DMS79 (cell line): ENCODE results near the gene RAB11B.
A peak's percentile ranks its signal among the peaks of the same experiment; 100 is the strongest.
"Not testable (repeated sequence)": the region's sequence is repeated elsewhere in the genome, so short reads cannot be mapped to it uniquely, and the experiment has no call there.

Experiments used
- DNase-seq: peaks from one replicate; lab custom pipeline; 2025; lab: John Stamatoyannopoulos, UW

RAB11B gene

DNA sequence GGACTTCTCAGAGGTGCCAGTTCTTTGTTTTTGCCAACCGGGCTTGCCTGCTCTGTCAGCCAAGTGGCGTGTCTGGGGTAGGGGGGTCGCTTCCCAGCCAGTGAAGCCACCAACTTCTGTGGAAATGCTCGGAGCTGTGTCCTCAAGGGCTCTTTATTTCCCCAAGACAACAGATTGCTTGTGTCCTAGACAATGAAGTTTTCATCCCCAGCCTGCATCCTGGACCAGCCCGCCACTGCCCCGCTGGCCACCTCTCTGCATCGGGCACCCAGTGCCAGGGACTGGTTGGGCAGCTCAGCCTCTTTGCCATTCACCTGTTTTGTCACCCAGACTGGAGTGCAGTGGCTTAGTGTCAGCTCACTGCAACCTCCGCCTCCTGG is 3.7 kb downstream of the RAB11B start:
- DNase-seq = no peak

DNA sequence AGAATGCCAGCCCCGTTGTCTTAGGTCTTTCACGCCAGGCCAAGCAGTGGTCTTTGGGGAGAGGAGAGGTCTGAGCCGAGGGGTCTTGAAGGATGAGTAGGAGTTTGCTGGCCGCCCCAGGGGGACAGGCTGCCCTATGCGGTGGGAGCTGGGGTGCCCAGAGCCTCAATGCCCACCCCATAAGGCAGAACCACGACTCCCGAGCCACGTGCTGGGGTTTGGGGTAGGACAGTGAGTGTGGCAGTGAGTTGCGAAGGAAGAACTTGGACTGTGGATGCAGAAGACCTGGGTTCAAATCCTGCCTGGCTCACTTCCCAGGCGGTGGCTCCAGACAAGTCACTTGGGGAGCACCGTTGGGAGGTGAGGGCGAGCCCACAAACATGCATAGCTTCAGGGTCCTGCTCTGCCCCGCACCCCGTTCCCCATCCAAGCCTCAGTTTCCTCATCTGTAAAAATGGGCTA is 5.5 kb downstream of the RAB11B start:
- DNase-seq = no peak

DNA sequence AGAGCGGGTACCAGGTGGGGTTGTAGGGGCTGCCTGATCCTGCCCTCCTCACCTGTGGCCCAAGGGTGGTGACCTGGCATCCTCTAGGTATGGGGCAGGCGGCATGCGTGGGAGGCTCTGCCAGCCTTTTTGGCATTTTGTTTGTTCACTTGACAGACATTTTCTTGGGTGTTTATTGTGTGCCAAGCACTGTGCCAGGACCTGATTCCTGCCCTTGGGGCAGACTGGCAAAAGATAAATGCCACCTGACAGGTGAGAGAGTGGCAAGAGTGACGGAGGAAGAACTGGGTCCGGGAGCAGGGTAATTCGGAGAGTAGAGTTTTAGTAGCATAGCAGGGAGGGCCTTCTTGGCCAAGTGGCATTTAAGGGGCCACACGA is 6.0 kb downstream of the RAB11B start:
- DNase-seq = no peak

DNA sequence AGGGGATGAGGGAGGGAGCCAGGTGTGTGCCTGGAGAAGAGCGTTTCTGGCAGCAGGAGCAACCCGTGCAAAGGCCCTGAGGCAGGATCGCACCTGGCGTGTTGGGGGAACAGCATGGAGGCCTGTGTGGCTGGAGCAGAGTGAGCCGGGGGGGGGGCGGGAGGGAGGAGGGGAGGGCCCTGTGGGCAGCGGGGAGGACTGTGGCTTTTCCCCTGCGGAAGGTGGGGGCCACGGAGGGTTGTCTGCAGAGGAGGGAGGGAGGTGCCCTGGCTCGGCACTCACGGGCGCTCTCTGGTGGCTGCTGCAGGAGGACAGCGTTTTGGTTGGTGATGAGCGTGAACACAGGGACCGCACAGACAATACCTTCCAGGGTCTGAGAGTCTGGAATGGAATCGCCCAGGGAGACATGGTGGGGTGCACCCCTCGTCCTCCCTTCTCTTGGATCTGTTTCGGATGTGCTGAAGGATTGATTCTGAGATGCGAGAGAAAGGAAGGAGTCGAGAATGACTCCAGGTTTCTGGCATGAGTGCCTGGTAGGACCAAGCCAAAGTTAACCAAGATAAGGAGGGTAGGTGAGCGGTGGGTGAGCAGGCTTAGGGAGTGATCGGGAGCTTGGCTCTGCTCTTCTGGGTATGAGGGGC is 6.5 kb downstream of the RAB11B start:
- DNase-seq = no peak

DNA sequence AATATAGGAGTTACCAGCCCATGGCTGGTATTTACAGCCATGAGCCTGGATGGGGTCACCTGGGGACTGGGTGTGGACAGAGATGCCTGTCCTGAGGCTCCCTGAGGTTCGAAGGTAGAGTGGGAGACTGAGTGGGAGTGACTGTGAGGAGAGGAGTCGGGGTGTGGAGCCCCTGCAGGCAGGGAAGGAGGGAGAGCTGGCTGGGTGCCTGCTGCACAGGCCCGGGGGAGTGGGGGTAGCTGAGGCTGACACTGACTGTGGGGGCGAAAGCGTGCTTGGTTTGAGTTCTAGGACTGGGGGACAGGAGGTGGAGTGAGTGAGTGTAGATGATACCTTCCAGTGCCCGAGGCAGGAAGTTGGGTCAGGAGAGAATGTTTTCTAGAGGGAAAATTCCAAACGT is 7.1 kb downstream of the RAB11B start:
- no peak for DNase-seq

DNA sequence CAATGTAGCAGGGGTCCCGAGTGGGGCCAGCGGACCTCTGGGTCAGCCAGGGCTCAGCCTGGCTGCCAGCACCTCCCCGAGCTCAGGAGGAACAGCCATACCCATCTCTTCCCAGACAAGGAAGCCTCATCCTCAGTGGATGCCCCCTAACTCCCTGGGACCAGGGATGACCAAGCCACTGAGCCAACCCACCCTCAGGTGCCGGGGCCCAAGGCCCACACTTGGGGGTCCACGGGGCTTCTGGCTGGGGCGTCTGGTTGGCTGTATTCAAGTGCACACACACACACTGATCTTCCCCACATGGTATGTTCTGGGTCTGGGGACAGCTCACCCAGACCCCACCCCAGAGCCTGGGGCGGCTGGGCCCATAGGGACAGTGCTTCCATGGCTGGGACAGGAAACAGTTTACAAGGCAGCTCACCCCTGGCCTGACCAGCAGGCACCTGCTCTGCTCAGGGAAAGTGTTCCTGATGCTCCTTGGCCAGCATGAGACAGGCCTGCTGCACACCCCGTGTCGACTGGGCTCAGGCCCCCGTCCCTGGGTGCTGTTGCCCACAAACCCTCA is 7.7 kb downstream of the RAB11B start:
- DNase-seq = no peak

DNA sequence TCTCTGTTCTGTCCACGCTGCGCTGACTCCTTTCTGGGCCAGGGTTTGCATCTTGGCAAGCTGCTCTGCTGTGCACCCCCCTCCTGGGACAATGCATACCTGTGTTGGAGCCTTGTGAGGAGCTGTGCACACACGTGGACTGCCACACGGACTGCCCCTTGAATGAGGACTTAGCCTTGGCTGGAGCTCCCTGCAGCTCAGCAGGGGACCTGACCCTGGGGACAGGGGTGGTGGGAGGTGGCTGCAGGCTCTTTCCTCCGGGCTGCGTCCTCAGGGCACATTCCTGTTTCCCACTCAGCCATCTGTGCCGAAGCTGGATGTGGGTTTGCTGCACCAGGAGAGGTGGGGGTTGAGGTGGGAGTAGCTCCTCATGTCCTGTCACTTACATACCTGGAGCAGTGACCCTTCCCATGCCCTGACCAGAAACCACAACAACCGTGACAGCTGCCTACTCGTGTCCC is 8.2 kb downstream of the RAB11B start:
- no peak for DNase-seq

DNA sequence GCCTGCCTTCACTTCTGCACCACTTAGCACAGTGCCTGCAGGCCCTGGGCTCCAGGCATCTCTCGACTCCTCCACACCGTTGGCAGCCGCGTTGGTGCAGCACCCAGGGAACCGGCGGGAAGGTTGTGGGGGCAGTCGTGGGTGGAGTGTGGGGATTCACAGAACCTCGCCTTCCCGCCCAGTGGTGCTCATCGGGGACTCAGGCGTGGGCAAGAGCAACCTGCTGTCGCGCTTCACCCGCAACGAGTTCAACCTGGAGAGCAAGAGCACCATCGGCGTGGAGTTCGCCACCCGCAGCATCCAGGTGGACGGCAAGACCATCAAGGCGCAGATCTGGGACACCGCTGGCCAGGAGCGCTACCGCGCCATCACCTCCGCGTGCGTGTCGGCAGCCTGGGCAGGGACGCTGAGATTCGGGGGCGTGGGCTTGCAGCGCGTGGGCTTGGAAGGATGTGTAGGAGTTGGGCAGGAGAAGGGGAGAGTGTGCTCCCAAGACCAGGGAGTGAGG is 9.6 kb downstream of the RAB11B start:
- no peak for DNase-seq

DNA sequence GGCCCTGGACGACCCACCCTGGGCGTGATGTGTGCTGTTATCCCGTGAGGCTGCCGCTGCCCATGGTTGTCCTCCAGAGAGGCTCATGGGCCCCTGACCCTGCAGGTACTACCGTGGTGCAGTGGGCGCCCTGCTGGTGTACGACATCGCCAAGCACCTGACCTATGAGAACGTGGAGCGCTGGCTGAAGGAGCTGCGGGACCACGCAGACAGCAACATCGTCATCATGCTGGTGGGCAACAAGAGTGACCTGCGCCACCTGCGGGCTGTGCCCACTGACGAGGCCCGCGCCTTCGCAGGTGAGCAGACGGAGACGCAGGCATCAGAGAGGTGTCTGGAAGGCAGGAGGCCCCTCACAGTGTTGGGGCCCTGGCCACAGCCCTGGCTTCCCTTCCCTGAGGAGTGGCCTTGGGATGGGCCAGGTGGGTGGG is 11.8 kb downstream of the RAB11B start:
- DNase-seq = no peak

DNA sequence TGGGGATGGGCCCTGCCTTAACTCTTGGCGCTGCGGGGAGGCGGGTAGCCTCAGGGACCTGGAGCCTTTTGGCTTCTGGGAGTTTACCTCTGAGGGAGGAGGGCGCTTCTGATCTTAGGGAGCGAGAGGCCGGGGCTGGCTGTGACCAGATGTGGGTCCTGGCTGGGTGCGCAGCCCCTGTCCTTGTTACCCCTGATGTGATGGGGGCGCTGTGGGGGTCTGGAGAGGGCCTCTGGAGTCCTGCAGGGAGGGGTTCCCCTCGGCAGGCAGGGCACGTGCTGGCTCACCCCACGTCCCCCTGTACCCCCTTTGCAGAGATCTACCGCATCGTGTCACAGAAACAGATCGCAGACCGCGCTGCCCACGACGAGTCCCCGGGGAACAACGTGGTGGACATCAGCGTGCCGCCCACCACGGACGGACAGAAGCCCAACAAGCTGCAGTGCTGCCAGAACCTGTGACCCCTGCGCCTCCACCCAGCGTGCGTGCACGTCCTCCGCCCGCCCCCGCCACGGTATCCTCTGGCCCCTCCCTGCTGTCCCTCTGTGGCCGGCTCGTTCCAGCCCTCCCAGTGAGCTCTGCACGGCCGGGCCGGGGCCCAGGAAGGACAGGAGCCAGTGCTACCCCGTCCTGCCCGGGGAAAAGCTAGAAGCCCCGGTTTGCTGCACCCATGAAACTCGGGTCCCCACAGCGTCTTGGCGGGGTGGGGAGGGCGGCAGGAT is 13.1 kb downstream of the RAB11B start:
- DNase-seq = no peak

DNA sequence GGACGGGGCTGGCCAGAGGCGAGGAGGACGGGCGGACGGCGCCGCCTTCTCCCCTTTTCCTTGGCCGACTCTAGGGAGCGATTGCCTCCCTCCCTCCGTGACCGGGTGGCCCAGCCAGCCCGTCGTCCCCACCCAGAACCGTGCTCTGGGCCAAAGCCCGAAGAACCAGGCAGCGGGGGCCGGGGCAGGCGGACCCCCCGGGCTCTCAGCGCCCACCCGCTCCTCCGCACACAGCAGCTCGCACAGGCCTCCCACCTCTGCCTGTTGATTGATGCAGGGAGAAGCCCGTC is 13.6 kb downstream of the RAB11B start:
- DNase-seq = no peak

DNA sequence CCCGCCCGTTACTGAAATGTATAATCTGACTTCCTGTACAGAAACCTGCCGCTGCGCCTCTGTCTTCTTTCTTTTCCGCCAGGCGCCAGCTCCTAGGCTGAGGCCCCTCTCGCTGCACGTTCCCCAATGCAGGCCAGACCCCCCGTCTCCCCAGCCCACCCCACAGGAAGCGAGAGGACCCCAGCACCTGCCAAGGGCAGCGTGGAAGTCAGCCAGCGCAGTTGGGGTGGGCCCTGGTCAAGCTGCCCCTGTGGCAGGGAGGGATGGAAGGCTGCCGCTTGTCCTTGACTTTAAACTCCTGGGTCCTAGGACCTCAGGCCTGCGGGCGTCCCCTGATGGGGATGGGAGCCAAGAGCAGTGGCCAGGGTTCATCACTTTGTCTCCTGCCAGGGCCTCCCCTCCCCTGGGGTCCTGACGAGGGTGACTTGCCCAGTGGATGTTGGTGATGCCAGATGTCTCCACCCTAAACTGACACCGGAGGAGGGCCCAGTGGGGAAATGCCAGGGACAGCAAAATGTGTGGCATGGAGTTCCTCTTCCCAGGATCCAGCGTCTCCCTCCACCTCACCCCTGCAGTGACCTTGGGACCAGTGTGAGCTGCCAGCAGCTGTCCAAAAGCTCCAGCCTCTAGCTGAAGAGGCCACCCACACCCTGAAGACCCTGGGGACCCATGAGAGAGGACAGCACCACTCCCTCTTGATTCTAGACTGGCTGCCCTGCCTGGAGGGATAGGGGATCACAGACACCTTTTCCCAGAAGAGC is 14.4 kb downstream of the RAB11B start:
- DNase-seq = no peak

DNA sequence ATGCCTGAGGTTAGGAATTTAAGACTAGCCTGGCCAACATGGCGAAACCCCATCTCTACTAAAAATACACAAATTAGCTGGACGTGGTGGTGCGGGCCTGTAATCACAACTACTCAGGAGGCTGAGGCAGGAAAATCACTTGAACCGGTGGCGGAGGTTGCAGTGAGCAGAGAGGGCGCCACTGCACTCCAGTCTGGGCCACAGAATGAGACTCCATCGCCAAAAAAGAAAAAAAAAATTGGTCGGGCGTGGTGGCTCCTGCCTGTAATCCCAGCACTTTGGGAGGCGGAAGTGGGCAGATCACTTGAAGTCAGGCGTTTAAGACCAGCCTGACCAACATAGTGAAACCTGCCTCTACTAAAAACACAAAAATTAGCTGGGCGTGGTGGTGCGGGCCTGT is 20.6 kb downstream of the RAB11B start:
- not testable (repeated sequence) for DNase-seq

DNA sequence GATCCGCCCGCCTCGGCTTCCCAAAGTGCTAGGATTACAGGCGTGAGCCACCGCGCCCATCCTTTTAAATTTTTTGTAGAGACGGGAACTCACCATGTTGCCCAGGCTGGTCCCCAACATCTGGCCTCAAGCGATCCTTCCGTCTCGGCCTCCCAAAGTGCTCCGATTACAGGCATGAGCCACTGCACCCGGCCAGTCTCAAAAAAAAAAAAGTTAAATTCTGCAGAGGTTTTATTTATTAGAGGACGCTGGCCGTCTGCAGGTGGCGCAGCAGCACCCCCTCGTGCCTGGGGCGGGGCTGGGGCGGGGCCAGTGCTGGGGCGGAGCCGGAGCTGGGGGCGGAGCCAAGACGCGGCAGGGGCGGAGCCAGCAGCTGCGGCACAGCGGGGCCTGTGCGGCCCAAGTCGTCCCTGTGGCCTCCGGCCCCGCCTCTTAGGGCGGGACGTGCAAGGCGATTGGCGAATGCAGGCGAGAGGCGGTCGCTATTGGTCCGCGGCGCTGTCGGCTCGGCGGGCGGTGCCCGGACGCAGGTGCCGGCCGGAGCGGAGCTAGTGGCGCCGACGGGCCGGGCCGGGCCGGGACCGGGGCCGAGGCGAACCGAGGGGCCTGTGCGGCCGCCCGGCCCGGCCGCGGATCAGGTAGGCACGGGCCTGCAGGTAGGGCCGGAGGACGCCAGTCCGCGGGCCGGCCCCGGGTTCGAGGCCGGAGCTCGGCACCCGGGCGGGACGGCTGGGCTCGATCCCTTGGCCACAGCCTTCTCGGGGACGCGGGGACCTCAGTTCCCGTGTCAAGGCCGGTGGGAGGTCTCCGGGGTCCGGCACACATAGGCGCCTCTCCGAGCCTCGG is 22.8 kb downstream of the RAB11B start, which contains the start of gene MARCHF2:
TSS of gene MARCHF2 (plus strand) at position 523 of the 846 bp plus-strand sequence. CDS start 8,536 bp downstream, outside the sequence.
- DNase-seq = peak; percentile 92

DNA sequence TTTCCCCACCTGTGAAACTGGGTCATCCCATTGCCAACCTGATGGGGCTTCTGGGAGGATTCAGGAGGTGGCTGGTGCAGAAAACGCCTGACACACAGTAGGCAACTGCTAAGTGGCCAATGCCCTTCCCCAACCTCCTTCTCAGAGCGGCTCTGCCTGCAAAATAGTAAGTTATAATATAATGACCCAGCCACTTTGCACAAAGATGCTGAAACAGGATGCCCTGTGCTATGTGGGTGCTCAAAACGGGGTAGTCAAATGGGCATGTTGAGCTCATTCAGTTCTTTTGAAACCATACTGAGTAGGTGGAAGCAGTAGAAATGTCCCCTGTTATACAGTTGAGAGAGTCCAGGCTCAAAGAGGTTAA is 23.5 kb downstream of the RAB11B start:
- no peak for DNase-seq

DNA sequence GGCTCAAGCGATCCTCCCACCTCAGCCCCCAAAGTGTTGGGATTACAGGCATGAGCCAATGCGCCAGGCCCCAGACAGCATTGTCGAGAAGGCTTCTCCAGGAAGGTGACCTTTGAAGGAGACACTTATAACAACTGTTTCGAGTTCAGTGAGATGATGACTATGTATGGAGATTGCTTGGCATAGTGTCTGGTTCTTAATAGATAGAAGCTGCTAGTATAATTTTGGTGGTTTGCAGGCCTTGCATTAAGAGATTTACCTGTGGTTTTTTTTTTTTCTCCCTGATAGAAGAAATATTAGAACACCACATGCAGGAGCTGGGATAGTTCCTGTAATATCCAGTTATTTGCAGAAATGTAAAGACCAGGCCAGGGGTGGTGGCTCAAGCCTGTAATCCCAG is 26.6 kb downstream of the RAB11B start:
- DNase-seq = no peak

DNA sequence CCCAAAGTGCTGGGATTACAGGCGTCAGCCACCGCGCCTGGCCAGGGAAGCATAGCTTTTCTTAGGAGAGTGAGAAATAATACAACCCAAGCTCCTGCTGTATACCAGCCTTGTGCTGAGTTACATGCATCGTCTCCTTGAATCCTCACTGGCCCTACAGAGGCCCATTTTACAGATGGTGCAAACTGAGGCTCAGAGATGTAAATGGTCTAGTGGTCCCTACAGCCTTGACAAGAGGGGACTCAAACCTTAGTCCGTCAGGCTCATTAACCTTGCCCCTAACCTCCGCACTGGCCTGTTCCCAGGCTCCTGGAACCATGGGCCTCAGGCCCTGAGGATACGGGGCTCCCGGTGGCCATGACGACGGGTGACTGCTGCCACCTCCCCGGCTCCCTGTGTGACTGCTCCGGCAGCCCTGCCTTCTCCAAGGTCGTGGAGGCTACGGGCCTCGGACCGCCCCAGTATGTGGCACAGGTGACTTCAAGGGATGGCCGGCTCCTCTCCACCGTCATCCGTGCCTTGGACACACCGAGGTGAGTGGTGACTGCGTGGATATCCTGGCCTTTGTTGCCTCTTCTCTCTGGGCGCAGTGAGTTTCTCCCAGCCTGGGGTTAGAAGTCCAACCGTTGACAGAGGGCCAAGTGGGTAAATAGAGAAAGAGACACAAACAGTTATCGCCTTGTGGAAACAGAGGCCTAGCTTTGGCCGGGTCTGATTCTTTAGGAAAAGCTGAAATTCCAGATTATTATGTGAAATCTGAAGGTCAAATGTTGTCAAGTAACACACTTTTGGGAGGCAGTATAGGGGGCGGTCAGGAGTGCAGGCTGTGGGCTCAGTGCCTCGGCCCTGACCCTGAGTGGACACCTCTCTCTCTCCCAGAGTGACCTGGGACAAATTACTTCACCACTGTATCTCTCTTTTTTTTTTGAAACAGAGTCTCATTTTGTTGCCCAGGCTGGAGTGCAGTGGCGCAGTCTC is 31.6 kb downstream of the RAB11B start:
- DNase-seq = no peak

DNA sequence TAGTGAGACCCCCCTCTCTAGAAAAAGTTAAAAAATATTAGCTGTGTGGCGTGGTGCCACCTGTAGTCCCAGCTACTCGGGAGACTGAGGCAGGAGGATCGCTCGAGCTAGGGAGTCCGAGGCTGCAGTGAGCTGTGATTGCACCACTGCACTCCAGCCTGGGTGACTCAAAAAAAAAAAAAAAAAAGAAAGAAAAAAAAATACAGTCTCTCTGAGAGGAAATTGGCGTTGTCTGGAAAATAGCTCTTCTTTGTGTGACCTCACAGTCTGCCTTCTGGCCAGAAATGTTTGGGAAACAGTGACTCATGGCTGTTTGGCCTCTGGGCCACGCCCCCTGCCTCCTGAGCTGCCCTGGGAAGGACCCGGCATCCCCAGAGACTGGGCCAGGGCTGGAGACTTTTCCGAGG is 33.7 kb downstream of the RAB11B start:
- no peak for DNase-seq

DNA sequence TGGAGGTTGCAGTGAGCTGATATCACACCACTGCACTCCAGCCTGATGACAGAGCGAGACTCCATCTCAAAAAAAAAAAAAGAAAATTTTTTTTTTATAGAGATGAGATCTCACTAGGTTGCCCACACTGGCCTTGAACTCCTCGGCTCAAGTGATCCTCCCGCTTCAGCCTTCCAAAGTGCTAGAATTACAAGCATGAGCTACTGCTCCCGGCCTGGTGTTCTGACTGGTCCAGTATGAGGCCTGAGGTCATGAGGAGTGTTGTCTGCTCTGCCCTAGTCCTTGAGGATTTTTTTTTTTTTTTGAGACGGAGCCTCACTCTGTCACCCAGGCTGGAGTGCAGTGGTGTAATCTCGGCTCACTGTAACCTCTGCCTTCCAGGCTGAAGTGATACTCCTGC is 35.2 kb downstream of the RAB11B start:
- DNase-seq = not testable (repeated sequence)

DNA sequence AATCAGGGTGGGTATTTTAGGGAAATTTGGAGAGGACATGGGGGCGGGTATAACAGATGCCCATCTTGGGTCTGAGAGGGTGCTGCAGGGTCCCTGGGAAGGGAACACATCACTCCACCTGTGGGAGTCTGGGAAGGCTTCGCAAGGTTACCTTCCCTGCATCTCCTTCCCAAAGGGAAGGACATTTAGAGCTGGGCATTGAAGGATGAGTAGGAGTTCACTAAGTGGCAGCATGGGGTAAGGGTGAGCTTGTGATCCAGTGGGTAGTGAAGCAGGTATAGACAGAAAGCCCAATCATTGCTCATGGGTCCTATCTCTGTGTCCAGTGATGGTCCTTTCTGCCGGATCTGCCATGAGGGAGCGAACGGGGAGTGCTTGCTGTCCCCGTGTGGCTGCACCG is 36.1 kb downstream of the RAB11B start:
- no peak for DNase-seq
